GM19438 (cell line): Measurements from ENCODE around the gene AK1.
"Not testable (repeated sequence)": the region's sequence is repeated elsewhere in the genome, so short reads cannot be mapped to it uniquely, and the experiment has no call there.

ENCODE experiments used
- ATAC-seq: cut with Tn5 transposase; IDR thresholded peaks from one replicate; pipeline ENCODE4 v1.9.1; 2021; ENCODE audit warnings: low read depth; ENCODE audit not compliant: unreplicated experiment

The AK1 gene

DNA sequence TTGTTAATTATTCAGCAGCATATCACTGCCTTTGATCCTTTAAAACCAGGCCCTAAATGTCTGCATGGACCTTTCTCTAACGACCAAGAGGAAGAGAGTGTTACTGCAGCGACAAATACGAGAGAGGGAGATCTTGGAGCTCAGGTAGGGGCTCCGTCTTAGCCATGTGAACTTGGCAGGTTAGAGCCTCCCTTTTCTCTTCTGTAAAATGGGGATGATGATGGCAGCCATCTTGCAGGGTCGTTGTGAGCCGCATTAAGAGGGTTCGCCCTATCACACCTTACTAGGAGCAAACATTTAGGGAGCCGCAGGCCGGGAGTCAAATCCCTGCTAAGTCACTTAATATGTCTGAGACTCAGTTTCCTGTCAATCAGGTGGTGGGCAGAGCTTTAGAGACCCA, 24.6 kb downstream of the AK1 start:
- ATAC-seq: no peak

DNA sequence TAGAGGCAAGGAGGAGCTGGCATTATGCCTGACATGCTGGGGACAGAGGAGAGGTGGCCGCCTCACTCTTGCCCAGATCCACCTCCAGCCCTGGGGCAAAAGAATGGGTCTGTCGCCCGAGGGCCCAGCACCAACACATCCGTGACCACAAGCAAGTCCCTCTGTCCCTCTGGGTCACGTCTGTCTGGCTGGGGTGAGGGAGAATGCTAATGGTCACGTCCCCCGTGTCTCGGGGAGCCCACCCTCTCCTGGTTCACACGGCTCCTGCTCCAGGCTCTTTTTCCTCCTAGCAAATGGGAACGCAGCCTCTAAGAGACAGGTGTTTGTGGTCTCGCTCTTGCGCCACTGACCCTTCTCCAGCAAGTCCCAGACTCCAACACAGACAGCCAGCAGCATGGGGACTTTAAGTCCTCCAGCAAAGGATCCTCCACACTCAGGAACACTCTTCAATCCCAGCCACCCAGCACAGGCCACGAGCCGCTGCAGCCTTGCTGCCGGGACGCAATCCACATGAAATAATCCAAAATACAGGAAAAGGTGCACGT, 27.1 kb downstream of the AK1 start:
- no peak for ATAC-seq

DNA sequence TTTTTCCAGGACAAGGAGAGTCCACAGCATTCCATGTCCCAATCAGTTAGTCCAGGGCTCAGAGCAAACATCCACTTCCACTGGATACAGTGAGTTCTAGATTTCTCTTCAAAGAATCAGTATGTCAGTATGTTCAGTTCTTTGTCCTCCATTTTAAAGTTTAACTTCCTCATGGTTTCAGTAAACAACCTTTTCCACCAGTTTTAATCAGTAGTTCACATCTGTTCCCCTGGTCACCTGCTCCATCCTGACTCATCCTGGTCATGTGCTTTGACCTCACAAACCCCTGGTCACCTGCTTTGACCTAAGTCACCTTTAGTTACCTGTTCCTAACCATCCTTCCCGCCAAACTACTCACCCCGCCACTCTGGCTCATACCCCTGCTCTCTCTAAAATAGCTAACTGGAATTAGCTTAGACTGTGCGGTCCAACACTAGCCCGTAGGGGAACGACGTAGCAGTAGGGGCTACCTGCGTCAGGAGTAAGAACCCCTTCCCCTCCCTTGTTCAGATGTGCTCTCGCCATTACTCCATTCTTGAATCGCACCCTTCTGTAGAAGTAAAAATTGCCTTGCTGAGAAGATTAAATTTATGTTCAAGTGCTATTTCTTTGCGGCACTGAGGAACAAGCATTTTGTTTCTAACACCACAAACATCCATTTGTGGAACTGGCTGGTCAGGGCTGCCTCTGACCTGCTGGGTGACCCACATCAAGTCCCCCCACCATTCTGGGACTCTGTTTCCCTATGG, 28.5 kb downstream of the AK1 start:
- no peak for ATAC-seq

DNA sequence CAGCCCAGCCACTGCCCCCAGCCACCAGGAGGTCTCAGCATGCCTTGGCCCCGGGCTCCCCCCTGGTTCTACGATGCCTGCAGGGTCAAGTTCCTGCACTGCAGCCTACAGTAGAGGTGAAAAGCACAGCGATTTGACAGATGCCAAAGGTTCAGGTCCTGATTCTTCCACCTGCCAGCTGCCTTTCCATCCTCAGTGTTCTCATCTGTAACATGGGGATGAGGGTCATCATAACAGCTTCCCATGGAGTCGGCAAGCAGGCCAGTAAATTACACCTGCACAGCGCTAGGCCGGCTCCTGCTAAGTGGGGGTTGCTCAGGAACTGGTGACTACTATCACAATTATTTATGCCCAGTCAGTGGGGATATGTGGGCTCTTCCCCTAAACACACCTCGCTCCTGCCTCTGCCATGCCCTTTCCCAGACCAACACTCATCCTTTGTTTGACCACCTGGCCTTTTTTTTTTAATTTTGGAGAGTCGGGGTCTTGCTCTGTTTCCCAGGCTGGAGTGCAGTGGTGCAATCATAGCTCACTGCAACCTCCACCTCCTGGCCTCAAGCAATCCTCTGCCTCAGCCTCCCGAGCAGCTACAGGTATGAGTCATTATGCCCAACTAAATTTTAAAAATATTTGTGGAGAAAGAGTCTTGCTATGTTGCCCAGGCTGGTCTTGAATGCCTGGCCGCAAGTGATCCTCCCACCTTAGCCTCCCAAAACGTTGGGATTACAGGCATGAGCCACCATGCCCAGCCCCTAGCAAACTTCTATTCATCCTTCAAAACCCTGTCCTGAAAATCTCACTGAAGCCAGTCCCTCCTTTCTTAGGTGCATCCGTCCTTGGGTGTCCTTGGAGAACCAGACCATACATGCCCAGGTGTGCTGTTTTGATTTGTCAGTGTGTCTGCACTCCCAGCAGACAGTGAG, 29.4 kb downstream of the AK1 start:
- no peak for ATAC-seq

DNA sequence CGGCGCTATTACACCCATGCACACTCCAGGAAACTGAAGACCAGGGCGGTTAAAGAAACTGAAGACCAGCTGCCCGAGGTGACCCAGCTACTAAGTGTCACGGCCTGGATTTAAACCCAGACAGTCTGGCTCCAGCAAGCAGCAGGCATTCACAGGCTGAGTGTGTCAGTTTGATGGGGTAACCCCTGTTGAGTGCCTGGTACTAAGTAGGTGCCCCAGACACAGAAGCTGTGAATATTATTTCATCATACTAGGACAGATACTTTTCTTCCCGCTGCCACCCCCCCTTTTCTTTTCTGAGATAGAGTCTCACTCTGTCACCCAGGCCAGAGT, 30.3 kb downstream of the AK1 start:
- no peak for ATAC-seq

DNA sequence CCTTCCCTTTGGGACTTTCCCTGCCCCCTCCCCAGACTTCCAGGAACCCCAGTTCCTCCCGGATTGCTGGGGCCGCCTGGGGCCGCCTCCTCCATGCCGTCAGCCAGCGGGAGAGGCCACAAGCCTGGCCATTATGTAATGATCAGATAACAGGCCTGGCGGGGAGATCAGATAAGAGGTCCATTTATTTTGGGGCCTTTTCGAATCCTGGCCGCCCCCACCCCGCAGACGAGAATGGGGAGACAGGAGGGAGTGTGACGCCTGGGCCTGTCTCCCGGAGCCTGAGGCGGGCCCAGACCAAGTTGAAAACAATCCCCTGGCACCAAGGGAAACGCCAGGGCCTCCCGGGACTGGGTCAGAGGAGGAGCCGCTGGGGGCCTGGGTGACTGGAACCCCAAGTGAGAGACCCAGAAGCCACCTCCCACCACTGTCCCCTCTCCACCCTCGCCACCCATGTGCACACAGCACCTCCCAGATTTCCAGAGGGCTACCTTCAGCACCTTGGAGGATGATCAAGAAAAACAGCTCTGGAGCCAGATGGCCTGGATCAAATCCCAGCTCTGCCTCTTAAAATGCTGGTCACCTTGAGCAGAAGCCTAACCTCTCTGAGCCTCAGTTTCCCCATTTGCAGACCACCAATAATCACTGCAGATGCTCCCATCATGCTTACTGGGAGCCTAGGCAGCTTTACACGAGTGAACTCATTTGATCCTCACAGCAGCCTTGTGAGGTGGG, 30.9 kb downstream of the AK1 start:
- no peak for ATAC-seq

DNA sequence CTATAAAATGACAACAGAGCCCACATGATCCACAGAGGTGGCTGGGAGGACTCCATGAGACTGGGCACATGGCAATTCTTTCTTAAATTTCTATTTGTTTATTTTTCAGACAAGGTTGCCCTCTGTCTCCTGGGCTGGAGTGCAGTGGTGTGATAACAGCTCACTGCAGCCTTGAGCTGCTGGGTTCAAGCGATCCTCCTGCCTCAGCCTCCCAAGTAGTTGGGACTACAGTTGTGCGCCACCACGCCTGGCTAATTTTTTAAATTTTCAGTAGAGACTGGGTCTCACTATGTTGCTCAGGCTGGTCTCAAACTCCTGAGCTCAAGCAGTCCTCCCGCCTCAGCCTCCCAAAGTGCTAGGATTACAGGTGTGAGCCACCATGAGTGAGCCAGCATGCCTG, 31.9 kb downstream of the AK1 start:
- ATAC-seq: not testable (repeated sequence)

DNA sequence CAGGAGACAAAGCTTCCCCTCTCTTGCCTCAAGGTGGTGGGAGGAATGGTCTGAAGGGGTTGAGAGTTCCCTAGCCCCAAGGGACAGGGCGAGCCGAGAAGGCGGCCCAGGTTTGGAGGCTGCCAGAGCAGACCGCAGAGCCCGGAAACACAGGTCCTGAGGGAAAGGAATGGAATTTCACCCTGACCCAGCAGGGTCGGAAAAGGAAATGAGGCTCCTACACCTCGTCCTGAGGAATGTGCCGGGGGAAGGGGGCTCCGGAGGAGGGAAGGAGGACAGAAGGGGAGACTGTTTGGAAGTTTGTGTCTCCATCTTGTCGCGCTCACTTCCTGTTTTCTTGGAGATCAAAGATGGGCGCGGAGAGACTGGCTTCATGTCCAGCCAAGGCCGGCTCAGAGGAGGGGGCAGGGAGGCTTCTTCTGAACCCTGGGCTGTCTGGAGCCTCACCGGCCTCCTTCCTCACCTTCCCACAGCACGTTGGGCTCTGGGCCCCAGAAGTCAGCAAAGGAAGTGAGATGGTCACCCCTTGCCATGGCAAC, 32.6 kb downstream of the AK1 start:
- no peak for ATAC-seq

DNA sequence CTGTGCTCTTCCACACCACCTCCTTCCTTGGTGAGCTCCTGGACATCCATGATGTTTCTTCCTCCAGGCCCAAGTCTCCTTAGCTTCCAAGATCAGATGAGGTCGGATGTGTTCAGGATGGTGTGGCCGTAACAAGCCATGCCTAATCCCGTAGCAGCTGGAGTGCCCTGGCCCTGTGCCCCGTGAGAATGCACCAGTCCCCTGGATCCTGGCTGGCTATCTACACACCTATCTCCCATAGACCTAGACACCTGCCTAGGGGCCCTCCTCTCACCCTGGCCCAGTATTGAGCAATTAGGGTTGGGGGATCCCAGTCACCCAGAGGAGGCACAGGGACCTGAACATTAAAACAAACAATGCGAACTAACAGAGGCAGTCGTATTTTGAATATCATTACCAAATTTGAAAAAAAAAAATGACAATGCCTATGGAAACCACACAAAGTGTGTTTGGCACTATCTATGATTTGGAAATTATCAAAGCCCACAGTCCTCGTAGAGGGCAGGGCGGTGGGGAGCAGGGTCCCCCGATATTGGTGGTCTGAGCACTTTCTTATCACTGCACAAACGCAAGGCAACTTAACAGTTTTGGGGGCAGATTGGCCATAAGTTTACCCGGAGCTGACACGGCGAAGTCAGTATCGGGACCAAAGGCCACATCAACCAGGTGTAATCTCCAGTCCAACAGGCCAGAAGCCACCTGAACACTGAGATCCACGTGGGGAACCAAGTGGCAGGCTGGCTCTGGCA, 36.2 kb downstream of the AK1 start:
- no peak for ATAC-seq

DNA sequence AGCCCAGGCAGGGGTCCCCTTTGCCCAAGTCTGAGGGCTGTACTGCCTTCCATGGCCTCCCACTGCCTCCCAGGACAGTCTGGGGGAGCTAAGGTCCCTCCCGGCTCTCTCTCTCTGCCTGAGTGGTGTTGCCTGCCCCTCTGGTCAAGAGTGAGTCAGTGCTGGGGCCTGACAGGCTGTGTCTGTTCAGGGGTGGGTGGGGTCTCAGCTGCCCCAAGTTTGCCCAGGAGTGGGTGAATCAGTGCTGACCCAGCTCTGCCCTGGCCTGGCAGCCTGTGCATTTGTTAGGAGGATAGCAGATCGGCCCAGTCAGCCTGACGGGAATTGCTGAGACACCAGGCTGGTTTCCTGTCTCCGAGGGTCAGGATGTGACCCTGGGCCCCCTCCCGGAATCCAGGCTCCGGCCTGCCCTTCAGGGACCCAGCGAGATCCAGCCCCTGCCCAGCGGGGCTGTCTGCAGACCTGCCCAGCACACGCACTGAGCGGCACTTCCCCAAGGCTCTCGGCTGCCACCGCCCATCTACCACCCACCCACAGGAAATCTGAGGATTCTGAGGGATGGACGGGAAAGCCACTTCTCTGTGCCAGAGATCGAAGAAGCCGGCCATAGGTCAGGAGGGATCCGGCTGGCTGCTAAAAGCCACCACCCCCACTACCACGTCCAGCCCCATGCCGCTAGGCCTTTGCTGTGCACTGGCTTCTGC, 38.9 kb downstream of the AK1 start:
- no peak for ATAC-seq

DNA sequence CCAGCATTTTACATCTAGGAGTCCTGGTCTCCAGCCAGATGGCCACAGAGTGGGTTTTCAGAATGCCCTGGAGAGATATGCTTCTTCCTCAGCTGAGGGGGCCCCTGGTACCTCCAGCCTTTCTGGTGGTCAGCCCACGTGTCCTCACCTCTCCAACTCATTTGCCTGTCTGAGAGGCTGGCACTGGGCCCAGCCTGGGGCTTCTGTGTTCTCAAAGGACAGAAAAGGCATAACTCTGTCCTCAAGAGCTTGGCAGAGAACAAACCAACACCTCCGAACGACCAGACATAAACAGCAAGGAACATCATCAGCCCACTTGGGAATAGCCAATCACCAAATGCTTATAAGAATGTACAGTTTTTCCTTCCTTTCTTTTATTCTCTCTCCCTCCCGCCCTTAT, 40.1 kb downstream of the AK1 start:
- ATAC-seq: no peak

DNA sequence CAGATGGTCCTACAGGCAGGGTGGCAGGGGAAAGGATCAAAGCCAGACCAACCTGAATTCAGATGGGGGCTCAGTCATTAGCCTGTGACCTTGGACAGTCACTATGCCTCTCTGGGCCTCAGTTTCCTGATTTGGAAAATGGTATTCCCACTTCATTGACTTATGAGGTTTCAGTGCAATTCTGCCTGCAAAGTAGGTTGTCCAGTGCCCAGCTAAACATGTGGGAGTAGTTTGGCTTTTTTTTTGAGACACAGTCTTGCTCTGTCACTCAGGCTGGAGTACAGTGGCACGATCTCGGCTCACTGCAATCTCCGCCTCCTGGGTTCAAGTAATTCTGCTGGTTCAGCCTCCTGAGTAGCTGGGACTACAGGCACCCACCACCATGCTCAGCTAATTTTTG, 40.9 kb downstream of the AK1 start:
- not testable (repeated sequence) for ATAC-seq

DNA sequence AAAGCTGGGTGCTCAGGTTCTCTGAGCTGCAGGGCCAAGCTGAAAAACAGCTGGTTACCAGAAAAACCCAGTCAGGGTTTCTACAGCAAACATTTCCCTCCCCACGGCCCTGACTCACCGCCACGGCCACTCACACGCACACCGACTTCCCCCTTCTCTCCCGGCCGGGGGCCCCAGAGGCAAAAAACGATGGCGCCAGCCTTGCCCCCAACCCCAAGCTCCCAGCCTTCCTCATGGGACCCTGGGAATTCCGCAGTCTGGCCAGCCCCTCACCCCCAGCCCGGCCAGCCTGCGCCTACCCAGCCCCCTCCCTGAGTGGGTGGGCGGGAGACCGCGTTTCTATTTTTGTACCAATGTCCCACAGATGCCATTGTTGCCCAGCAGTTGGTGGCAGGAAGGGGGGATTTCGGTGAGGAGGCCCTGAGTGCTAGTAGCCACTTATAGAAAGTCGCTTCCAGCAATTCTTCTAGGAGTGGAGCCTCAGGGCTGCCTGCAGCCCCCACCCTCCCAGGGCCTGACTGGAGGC, 41.4 kb downstream of the AK1 start:
- ATAC-seq: no peak

DNA sequence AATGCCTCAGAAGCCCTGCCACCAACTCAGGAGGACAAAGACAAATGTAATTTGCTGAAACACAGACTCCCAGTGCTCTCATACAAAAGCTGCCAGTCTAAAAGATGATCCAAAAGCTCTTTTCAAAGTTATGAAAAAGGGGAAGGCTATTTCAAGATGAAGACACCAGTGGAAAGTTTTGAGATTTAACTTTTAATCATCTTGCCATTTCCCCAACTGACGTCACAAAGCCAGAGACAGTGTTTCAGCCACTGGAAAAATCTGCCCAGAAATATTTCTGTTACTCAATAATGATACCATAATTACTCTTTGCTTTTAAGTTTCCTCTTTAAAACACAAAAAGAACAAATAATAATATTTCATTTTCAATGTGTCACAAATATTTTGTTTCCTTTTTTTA, 43.9 kb downstream of the AK1 start:
- no peak for ATAC-seq

DNA sequence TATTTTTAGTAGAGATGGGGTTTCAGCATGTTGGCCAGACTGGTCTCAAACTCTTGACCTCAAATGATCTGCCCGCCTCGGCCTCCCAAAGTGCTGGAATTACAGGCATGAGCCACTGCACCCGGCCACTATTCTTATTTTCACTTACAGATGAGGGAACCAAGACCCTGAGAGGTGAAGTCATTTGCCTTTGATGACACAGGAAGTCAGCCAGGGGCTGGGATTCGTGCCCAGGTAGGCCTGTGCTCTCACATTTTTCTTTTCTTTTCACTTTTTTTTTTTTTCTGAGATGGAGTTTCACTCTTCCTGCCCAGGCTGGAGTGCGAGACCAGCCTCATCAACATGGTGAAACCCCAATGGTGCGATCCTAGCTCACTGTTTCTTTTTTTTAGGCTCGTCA, 45.2 kb downstream of the AK1 start:
- no peak for ATAC-seq

DNA sequence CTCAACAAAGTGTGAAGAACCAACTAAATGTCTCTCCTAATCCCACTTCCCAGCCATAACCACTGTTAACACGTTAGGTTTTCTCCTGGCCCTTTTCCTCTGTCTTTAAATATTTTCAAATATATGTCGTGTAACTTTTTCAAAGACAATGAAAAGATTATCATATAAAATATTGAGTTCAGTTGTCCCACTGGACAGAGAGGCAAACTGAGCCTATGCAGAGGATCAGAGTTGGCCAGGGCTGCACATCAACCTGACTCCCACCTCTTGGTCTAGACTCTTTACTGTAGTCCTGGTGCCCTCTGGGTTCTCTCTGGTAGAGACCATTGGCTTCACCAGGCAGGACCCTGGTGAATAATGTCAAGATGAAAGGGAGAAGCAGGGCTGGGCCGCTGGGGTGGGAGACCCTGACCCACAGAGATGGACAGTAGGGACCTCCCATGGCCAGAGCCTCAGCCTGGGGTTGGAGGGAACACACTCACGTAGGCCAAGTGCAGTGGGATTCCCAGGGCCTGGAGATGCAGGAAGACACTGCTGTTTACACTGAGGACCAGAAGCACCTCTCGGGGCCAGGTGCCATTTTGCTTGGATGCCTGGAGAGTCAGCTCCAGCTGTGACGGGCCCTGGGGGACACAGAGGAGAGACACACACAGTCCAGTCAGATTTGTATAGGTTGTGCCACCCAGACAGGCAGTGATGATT, 48.1 kb downstream of the AK1 start:
- no peak for ATAC-seq

DNA sequence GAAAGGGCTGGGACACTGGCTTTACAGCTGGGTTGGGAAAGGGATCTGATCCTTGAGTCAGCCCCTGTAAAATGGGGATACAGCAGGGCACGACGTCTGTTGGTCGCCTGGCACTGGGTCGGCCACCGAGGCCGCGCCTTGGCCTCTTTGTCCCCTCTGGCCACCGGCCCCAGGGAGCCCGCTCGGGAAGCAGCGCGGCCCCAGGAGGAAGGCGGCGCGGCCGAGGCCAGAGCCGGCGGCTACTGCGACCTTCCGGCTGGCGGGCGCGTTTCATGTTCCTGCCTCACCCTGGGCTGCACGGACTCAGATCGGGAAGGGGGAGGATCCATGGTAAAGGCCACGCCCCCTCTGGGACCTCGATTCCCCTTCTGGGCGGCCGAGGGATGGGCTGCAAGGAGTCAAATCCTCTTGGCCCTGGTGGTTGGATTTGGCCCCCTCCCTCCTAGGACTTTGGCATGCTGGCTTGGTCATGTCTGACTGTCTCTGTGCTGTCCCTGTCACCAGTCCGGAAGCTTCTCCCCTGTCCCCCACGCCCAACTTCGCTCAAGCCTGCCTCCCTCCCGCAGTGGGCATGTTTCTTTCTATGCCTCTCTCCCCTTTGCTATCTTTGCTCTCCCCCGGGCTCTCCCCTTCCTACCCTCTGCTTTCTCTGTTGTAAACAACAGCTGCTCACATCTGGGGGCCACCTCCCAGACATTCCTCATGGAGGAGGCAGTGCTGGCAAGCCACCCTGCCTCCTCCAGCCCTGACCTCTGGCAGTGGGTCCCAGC, 49.0 kb downstream of the AK1 start:
- ATAC-seq: no peak
